HUDEP-2 (cell line): ENCODE results near the gene EPB41L2.

Experiments
- DNase-seq, 76 experiments: peaks; one replicate each; lab custom pipeline; 2025; ENCODE audit not compliant: unreplicated experiment in 76 of 76; lab: John Stamatoyannopoulos, UW

EPB41L2 gene

GRCh38 chr6:130981409-130981808 is 81.6 kb downstream of the EPB41L2 start:
- no peak for DNase-seq

- DNase-seq, result no peak
Observed at GRCh38 chr6:130980310-130981032, 82.6 kb downstream of the EPB41L2 start.

- DNase-seq, result no peak
Observed at GRCh38 chr6:130978660-130979396, 84.2 kb downstream of the EPB41L2 start.

- no peak for DNase-seq
Observed at GRCh38 chr6:130978180-130978579, 84.9 kb downstream of the EPB41L2 start.

- DNase-seq, result no peak
Observed at GRCh38 chr6:130975325-130975724, 87.7 kb downstream of the EPB41L2 start.

- no peak for DNase-seq
Observed at GRCh38 chr6:130973521-130974277, 89.3 kb downstream of the EPB41L2 start.

GRCh38 chr6:130971504-130971903 is 91.5 kb downstream of the EPB41L2 start:
- DNase-seq, result no peak

GRCh38 chr6:130970839-130971410 is 92.1 kb downstream of the EPB41L2 start:
- DNase-seq, result no peak

- no peak for DNase-seq
Observed at GRCh38 chr6:130969791-130970491, 93.1 kb downstream of the EPB41L2 start.

- no peak for DNase-seq
Observed at GRCh38 chr6:130969166-130969565, 93.9 kb downstream of the EPB41L2 start.

GRCh38 chr6:130968476-130968875 is 94.6 kb downstream of the EPB41L2 start:
- DNase-seq, result no peak

GRCh38 chr6:130967502-130968445 is 95.3 kb downstream of the EPB41L2 start:
- no peak for DNase-seq

- DNase-seq, result no peak
Observed at GRCh38 chr6:130966344-130966980, 96.6 kb downstream of the EPB41L2 start.

GRCh38 chr6:130965656-130966055 is 97.4 kb downstream of the EPB41L2 start:
- DNase-seq, result no peak

GRCh38 chr6:130964808-130965604 is 98.0 kb downstream of the EPB41L2 start:
- DNase-seq, result no peak

- no peak for DNase-seq
Observed at GRCh38 chr6:130964289-130964688, 98.8 kb downstream of the EPB41L2 start.

- no peak for DNase-seq
Observed at GRCh38 chr6:130962966-130963365, 100.1 kb downstream of the EPB41L2 start.

- DNase-seq, result no peak
Observed at GRCh38 chr6:130961148-130961547, 101.9 kb downstream of the EPB41L2 start.
